Adrenal gland (tissue), 12 donors: ENCODE results near the gene CREB5. TPM values are rescaled to one million over a fixed set of nuclear protein-coding genes. Genes with fewer than 3 reads are reported as not detected.

Experiments
- DNase-seq, 7 donors: peaks; one replicate each; pipeline ENCODE4 v3.0.0-alpha.2; 2019 to 2020
- H3K27ac ChIP-seq, 5 donors: fragments of 200-600 bp; sonication (generic) in 4 of 5; 1 replicate in 3 of 5; 2 replicates in 2 of 5; pipeline versions ENCODE4 v1.5.1 to v1.8.0; 2016 to 2020; ENCODE audit warnings: mild to moderate bottlenecking in 1 of 5
- H3K27me3 ChIP-seq: fragments of 200-600 bp; 2 replicates; pipeline ENCODE4 v1.8.0; 2021
- H3K36me3 ChIP-seq, 2 donors: fragments of 200-600 bp; replicated peaks in 1 of 2; 1 replicate in 1 of 2; 2 replicates in 1 of 2; pipeline versions ENCODE4 v1.5.1 to v1.8.0; 2018 to 2022
- H3K4me1 ChIP-seq, 2 donors: fragments of 200-600 bp; replicated peaks in 1 of 2; 1 replicate in 1 of 2; 2 replicates in 1 of 2; pipeline versions ENCODE4 v1.5.1 to v1.8.0; 2018 to 2021
- H3K4me3 ChIP-seq, 4 donors: fragments of 200-600 bp; sonication (generic) in 3 of 4; one replicate each; pipeline ENCODE4 v1.5.1; 2016 to 2018
- H3K9me3 ChIP-seq, 3 donors: fragments of 200-600 bp; sonication (generic) in 1 of 3; replicated peaks in 1 of 3; 1 replicate in 2 of 3; 2 replicates in 1 of 3; pipeline versions ENCODE4 v1.5.1 to v1.8.0; 2016 to 2021
- CTCF ChIP-seq, 6 experiments: fragments of 450-650 bp in 4 of 6; fragments of 200-600 bp in 2 of 6; sonication (generic) in 1 of 6; IDR thresholded peaks; 1 replicate in 5 of 6; 2 replicates in 1 of 6; pipeline versions ENCODE4 v1.5.1 to v1.8.0; 2016 to 2021; ENCODE audit warnings: antibody characterized with exemption in 6 of 6, mild to moderate bottlenecking in 2 of 6, moderate library complexity in 1 of 6
- POLR2A ChIP-seq, 2 donors: fragments of 450-650 bp; IDR thresholded peaks; one replicate each; pipeline ENCODE4 v1.6.1; 2017; ENCODE audit warnings: antibody characterized with exemption in 2 of 2, mild to moderate bottlenecking in 2 of 2, moderate library complexity in 1 of 2
- WGBS, 4 donors: extraction: QIAGEN DNeasy Blood & Tissue Kit in 2 of 4; methylation state at CpG; one replicate each; pipeline versions ENCODE4 v1.1.5 to v1.1.7; 2013 to 2017; 5-methylcytosine and 5-hydroxymethylcytosine counted together
- intact Hi-C, 2 donors: fragments of 100-400 bp; cut with DNase I; formaldehyde crosslinking; loops; one replicate each; pipeline versions ENCODE4 v1.14.1 to v1.15.0; 2022 to 2023
- polyA plus RNA-seq, 3 donors: library from polyadenylated mRNA; stranded (reverse); fragments of 200-250 nt in 2 of 3; fragments of 350-450 nt in 1 of 3; fragmentation: Illumina TruSeq in 1 of 3; extraction: RNeasy Lipid Tissue Mini Kit (QIAGEN cat#74804) in 1 of 3; gene quantifications; one replicate each; pipeline ENCODE4 v1.2.3, GENCODE V29; 2013 to 2014
- total RNA-seq, 9 donors: library from RNA; depleted of rRNA in 4 of 9; stranded (reverse); fragments of >200 nt in 4 of 9; fragments of 120-200 nt in 1 of 9; fragmentation: NEBNext Ultra II Directional in 1 of 9; extraction: Animal tissue kit (Norgen Biotek cat#: 25700) in 1 of 9; gene quantifications; one replicate each; pipeline versions ENCODE4 v1.1.0 to v1.2.4, GENCODE V29; 2013 to 2023
- donor health status: healthy with polysubstance abuse.
- donor health status: Bipolar disorder and iron deficiency.
- donor health status: DM: yes; HTN: yes; CAD: no.
- donor health status: DM: no; HTN: no; CAD: no.
- donor health status: DM: no; HTN: no; CAD: no.
- donor health status: DM: yes; HTN: yes; CAD: no.

Gene CREB5
- total and polyA plus RNA-seq, 12 donors: 0.69 to 5.4 (median 1.3) TPM

- intact Hi-C loops: no loop called here
- H3K9me3 ChIP-seq: no peaks in the 10 kb centered on the region
- no peak overlapping the region for H3K4me3 ChIP-seq
- TF ChIP-seq CTCF (IDR thresholded peaks at IDR 0.05) (no peak), POLR2A (IDR thresholded peaks at IDR 0.05) (no peak)
- H3K36me3 ChIP-seq: no peaks in the 10 kb centered on the region
- DNase-seq: no peak
- WGBS, 4 donors: 93 to 96% (median 93%) methylated on average over 3 of the region's 3 CpGs
- no peaks in the 10 kb centered on the region for H3K4me1 ChIP-seq
- H3K27me3 ChIP-seq: no peaks in the 10 kb centered on the region
- no peak overlapping the region for H3K27ac ChIP-seq
Observed at GRCh38 chr7:28811008-28811407, 398.7 kb downstream of the CREB5 start.

- Histone ChIP-seq H3K4me1 (no peaks in the 10 kb centered on the region), H3K9me3 (no peaks in the 10 kb centered on the region), H3K27ac (no peak overlapping the region), H3K4me3 (no peak overlapping the region), H3K36me3 (no peaks in the 10 kb centered on the region), H3K27me3 (no peaks in the 10 kb centered on the region)
- TF ChIP-seq POLR2A (IDR thresholded peaks at IDR 0.05) (no peak), CTCF (IDR thresholded peaks at IDR 0.05) (no peak)
- 93 to 96% (median 95%) methylated on average over 5 of the region's 5 CpGs for whole genome bisulfite sequencing, 4 donors
- DNase-seq: no peak
- intact Hi-C loops: no loop called here
Observed at GRCh38 chr7:28811701-28812430, 399.5 kb downstream of the CREB5 start.

GRCh38 chr7:28812616-28813015, 400.3 kb downstream of the CREB5 start:
- Histone ChIP-seq H3K4me3 (no peak overlapping the region), H3K9me3 (no peaks in the 10 kb centered on the region), H3K4me1 (no peaks in the 10 kb centered on the region), H3K27ac (no peak overlapping the region), H3K27me3 (no peaks in the 10 kb centered on the region), H3K36me3 (no peaks in the 10 kb centered on the region)
- 87 to 99% (median 94%) methylated on average over 3 of the region's 3 CpGs for WGBS, 4 donors
- DNase-seq: no peak
- TF ChIP-seq CTCF (IDR thresholded peaks at IDR 0.05) (no peak), POLR2A (IDR thresholded peaks at IDR 0.05) (no peak)
- intact Hi-C loops: no loop called here

GRCh38 chr7:28813243-28813962, 401.1 kb downstream of the CREB5 start:
- Histone ChIP-seq H3K4me1 (no peaks in the 10 kb centered on the region), H3K27me3 (no peaks in the 10 kb centered on the region), H3K9me3 (no peaks in the 10 kb centered on the region), H3K4me3 (no peak overlapping the region), H3K36me3 (no peaks in the 10 kb centered on the region), H3K27ac (no peak overlapping the region)
- no peak for DNase-seq
- TF ChIP-seq POLR2A (IDR thresholded peaks at IDR 0.05) (no peak), CTCF (IDR thresholded peaks at IDR 0.05) (no peak)
- intact Hi-C loops: no loop called here
- WGBS, 4 donors: 73 to 80% (median 74%) methylated on average over 6 of the region's 6 CpGs
